Measurements from ENCODE around the gene PCNX3.

- no peak for TF ChIP-seq EP300 (IDR thresholded peaks at IDR 0.05)
- TF ChIP-seq CTCF (IDR thresholded peaks at IDR 0.05): no peak
- no peak for TF ChIP-seq POLR2A (IDR thresholded peaks at IDR 0.05)
Measured at GRCh38 chr11:65604258-65604657, 11.3 kb upstream of the PCNX3 start.
